Lung (tissue), 12 donors: ENCODE measurements around the gene FEN1. TPM values are rescaled to one million over a fixed set of nuclear protein-coding genes. Genes with fewer than 3 reads are reported as not detected.
A peak's percentile ranks its signal among the peaks of the same experiment; 100 is the strongest.

ENCODE experiments used
- ATAC-seq: fragments of 200-7000 bp; cut with Tn5 transposase; one replicate; pipeline ENCODE4 v1.9.1; 2020; ENCODE audit warnings: moderate number of reproducible peaks; ENCODE audit not compliant: insufficient read depth, low FRiP score
- DNase-seq, 3 donors: peaks; one replicate each; pipeline ENCODE4 v3.0.0-alpha.2; 2013 to 2017
- H3K27ac ChIP-seq, 2 donors: one replicate each; pipeline ENCODE4 v1.5.1; 2013; ENCODE audit warnings: mild to moderate bottlenecking in 2 of 2, moderate library complexity in 2 of 2, control low read depth in 1 of 2, inconsistent platforms in 1 of 2, low read depth in 1 of 2, low read length in 1 of 2
- H3K27me3 ChIP-seq, 3 donors: one replicate each; pipeline ENCODE4 v1.5.1; 2013; ENCODE audit warnings: low read length in 2 of 3; ENCODE audit not compliant: control insufficient read depth in 3 of 3, insufficient read depth in 3 of 3
- H3K36me3 ChIP-seq, 4 donors: one replicate each; pipeline ENCODE4 v1.5.1; 2013; ENCODE audit warnings: low read length in 4 of 4, mild to moderate bottlenecking in 1 of 4, moderate library complexity in 1 of 4; ENCODE audit not compliant: control insufficient read depth in 4 of 4, insufficient read depth in 4 of 4
- H3K4me1 ChIP-seq, 5 donors: one replicate each; pipeline ENCODE4 v1.5.1; 2013; ENCODE audit warnings: low read length in 5 of 5, mild to moderate bottlenecking in 2 of 5, moderate library complexity in 1 of 5; ENCODE audit not compliant: control insufficient read depth in 5 of 5, insufficient read depth in 5 of 5
- H3K4me3 ChIP-seq: one replicate; pipeline ENCODE4 v1.5.1; 2013; ENCODE audit warnings: mild to moderate bottlenecking, control low read depth, moderate library complexity
- H3K9ac ChIP-seq, 2 donors: one replicate each; pipeline ENCODE4 v1.5.1; 2013; ENCODE audit warnings: low read length in 2 of 2, control low read depth in 1 of 2; ENCODE audit not compliant: insufficient read depth in 1 of 2
- H3K9me3 ChIP-seq, 4 donors: one replicate each; pipeline ENCODE4 v1.5.1; 2013; ENCODE audit warnings: low read length in 3 of 4, mild to moderate bottlenecking in 1 of 4, moderate library complexity in 1 of 4; ENCODE audit not compliant: control insufficient read depth in 4 of 4, insufficient read depth in 3 of 4
- CTCF ChIP-seq: IDR thresholded peaks from 2 replicates; pipeline ENCODE4 v1.5.1; 2012; ENCODE audit warnings: mild to moderate bottlenecking; ENCODE audit errors: control extremely low read depth, extremely low read depth
- WGBS, 2 donors: extraction: QIAGEN DNeasy Blood & Tissue Kit; methylation state at CpG; one replicate each; pipeline ENCODE4 v1.1.7; 2013; 5-methylcytosine and 5-hydroxymethylcytosine counted together
- polyA plus RNA-seq, 2 donors: library from polyadenylated mRNA; stranded (reverse); fragments of 200-250 nt; gene quantifications; one replicate each; pipeline ENCODE4 v1.2.1, GENCODE V29; 2013
- total RNA-seq, 2 donors: library from RNA; depleted of rRNA in 1 of 2; stranded (reverse); fragments of >200 nt in 1 of 2; gene quantifications; one replicate each; pipeline ENCODE4 v1.2.1, GENCODE V29; 2014 to 2021
- donor health status: control.
- donor health status: control.
- donor health status: Bipolar disorder and iron deficiency.
- donor health status: healthy.
- donor health status: DM: yes; HTN: yes; CAD: no.

Gene FEN1
- total and polyA plus RNA-seq, 4 donors, result 6.4 to 13.2 (median 10.2) TPM

GRCh38 chr11:61832207-61832606 is 39.5 kb downstream of the FEN1 start:
- H3K4me3 ChIP-seq, result no peak overlapping the region
- peaks cover 0 to 1% (median 0%) of the 10 kb centered on the region in 4 donors for H3K9me3 ChIP-seq
- ATAC-seq (no peak), DNase-seq (no peak)
- TF ChIP-seq CTCF, result no peak
- 92 to 94% methylated on average over 4 of the region's 4 CpGs for WGBS, 2 donors
- no peaks in the 10 kb centered on the region for H3K27me3 ChIP-seq
- peaks cover 0 to 28% (median 14%) of the 10 kb centered on the region in 5 donors for H3K4me1 ChIP-seq
- H3K27ac ChIP-seq, result no peak overlapping the region
- H3K9ac ChIP-seq, result no peak overlapping the region
- H3K36me3 ChIP-seq, result no peaks in the 10 kb centered on the region

GRCh38 chr11:61832754-61833153 is 40.0 kb downstream of the FEN1 start:
- 75 to 84% methylated on average over 7 of the region's 7 CpGs for WGBS, 2 donors
- TF ChIP-seq CTCF, result no peak
- Histone ChIP-seq H3K27me3 (no peaks in the 10 kb centered on the region), H3K4me1 (peaks cover 0 to 27% (median 14%) of the 10 kb centered on the region in 5 donors), H3K27ac (no peak overlapping the region), H3K4me3 (no peak overlapping the region), H3K9me3 (no peaks in the 10 kb centered on the region), H3K9ac (no peak overlapping the region), H3K36me3 (no peaks in the 10 kb centered on the region)
- DNase-seq, result no peak
- no peak for ATAC-seq

GRCh38 chr11:61833471-61833870 is 40.8 kb downstream of the FEN1 start:
- no peak for ATAC-seq
- Histone ChIP-seq H3K27ac (no peak overlapping the region), H3K4me3 (no peak overlapping the region), H3K27me3 (no peaks in the 10 kb centered on the region), H3K4me1 (peaks cover 0 to 27% (median 11%) of the 10 kb centered on the region in 5 donors), H3K9ac (no peak overlapping the region), H3K9me3 (no peaks in the 10 kb centered on the region), H3K36me3 (no peaks in the 10 kb centered on the region)
- no peak for DNase-seq
- WGBS, 2 donors, result 89 to 94% methylated on average over 11 of the region's 11 CpGs
- no peak for TF ChIP-seq CTCF

- peaks cover 0 to 25% (median 12%) of the 10 kb centered on the region in 5 donors for H3K4me1 ChIP-seq
- WGBS, 2 donors, result 91 to 95% methylated on average over 12 of the region's 12 CpGs
- DNase-seq (no peak), ATAC-seq (no peak)
- no peak for TF ChIP-seq CTCF
- H3K9ac ChIP-seq, result no peak overlapping the region
- H3K27ac ChIP-seq, result peak overlapping the region in 1 of 2 donors; percentile 74
- no peak overlapping the region for H3K4me3 ChIP-seq
- H3K9me3 ChIP-seq, result no peaks in the 10 kb centered on the region
- no peaks in the 10 kb centered on the region for H3K27me3 ChIP-seq
- H3K36me3 ChIP-seq, result no peaks in the 10 kb centered on the region
Measured at GRCh38 chr11:61833926-61834277, 41.2 kb downstream of the FEN1 start.
